Tongue (tissue), 2 donors: Measurements from ENCODE around the gene BMX. TPM values are rescaled to one million over a fixed set of nuclear protein-coding genes. Genes with fewer than 3 reads are reported as not detected.

Experiments
- DNase-seq: peaks from one replicate; pipeline ENCODE4 v3.0.0-alpha.2; 2015
- total RNA-seq: library from RNA; depleted of rRNA; stranded (reverse); fragments of >200 nt; gene quantifications from one replicate; pipeline ENCODE4 v1.2.3, GENCODE V29; 2014

Gene BMX
- total RNA-seq, 1 donor from 2014 or later = 3.4 TPM

GRCh38 chrX:15574017-15574416, 73.4 kb downstream of the BMX start:
- DNase-seq = no peak

- no peak for DNase-seq
These were observed 75.4 kb downstream of the BMX start for GRCh38 chrX:15576019-15576418.

DNA sequence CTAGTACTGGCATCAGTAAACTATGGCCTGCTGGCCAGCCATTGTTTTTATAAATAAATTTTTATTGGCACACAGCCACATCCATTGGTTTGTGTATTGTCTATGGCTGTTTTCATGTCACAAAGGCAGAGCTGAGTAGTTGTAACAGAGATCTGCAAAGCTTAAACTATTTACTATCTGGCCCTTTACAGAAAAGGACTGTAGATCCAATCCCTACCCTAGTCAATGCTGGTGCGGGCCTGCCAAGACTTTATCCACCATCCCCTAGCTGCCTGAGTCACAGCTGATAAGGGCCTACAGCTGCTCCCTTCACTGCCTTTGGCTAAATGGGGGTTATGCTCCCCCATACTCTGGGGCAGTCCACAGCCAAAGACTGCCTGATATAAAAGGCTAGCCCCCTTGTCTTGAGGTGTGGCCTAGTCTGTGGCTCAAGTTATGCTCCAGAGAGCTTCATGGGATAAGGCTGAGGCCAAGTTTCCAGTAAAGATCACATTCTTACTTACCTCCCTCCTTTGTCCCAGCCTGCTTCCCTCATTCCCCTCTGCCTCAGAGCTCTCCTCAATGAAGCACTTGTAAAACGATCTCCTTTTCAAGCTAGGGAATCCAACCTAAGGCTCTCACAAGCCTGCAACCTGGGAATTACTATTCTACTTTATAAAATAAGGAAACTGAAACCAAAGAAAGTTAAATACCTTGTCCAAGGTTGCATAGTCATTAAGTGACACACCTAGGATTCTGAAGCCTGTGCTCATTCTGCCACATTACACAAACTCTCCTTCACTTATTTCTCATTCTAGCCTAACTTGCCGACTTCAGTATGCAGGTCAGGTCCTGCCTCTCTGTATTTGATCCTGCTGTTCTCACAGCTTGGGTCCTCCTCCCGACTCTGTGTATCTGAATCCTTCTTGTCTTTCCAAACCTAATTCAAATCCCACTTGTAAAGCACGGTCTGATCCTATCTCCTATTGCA, 79.5 kb downstream of the BMX start:
- no peak for DNase-seq

DNA sequence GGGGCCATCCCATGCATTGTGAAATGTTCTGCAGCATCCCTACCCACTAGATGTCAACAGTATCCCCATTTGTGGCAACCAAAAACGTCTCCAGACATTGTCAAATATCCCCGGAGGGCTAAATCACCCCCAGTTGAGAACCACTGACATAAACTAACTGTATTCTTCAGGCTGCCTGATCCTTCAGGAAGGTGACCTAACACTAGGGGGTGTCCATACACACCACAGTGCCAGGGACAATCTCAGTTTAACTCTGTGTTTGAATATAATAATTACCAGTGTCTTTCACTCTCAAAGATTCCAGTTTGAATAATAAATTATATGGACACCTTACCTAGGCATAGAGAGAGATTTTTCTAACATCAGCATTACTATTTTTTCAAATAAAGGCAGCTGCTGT, 93.8 kb downstream of the BMX start:
- no peak for DNase-seq

- no peak for DNase-seq
These were observed 97.4 kb downstream of the BMX start for GRCh38 chrX:15598026-15598425.

DNA sequence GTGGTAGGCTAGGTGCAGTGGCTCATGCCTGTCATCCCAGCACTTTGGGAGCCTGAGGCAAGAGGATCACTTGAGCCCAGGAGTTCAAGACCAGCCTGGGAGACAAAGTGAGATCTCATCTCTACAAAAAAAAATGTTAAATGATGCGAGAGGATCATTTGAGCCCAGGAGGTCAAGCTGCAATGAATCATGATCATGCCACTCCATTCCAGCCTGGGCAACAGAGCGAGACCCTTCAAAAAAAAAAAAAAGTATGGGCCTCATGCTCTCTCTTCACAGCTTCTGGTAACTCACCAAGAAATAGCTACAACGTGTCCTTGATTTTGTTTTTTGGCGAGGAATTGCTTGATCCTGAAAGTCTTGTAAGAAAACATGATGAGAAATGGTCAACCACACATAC, 98.9 kb downstream of the BMX start:
- no peak for DNase-seq

GRCh38 chrX:15600049-15600448, 99.4 kb downstream of the BMX start:
- DNase-seq = no peak

DNA sequence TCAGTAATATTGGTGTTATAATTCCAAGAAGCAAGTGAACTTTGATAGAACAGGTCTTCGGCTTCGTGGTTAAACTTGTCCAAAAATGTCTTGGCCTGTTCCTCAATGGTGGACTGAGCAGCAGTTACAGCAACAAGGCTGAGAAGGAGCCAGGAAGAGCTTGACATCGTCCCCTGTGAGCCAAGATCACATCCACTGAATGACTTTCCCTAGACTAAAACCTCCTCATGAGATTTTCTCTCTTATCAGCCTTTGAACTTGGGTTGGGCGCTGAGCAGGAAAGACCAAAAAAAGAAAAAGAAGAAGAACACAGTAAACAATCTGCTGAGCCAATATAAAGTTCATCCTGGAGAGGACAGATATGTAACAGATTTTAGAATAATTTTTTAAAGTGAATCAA, 100.1 kb downstream of the BMX start, which contains the start of gene ACE2:
Gene ACE2, minus strand, starts transcription at position 216 of the 400 bp plus-strand sequence. Its CDS starts 49 bp downstream, at position 167.
- DNase-seq = no peak

GRCh38 chrX:15601932-15602331, 101.3 kb downstream of the BMX start:
- no peak for DNase-seq

- DNase-seq = no peak
These were observed 102.2 kb downstream of the BMX start for GRCh38 chrX:15602761-15603160.

DNA sequence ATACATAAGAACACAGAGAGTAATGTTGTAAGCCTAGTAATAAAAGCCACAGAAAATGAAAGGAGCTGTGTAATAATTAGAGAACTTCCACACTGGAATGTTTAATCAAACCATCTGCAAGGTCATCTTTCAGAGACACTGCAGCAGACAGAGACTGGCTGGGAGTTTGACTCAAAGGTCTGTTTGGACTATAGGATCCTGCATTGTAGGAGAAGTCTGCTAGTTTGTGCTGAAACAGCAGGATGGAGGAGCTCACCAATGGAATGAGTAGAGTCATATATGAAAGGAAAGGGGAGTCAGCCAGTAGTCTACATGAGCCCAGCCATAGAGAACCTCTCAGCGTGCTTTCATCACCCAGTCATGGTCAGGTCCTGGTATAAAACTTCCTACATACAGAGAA, 104.6 kb downstream of the BMX start:
- DNase-seq = no peak

Other genes with a start within 250 kb of the BMX start
- 4.0 TPM for gene ASB9, start 230.7 kb upstream of the BMX start, total RNA-seq
- gene ASB11, start 185.2 kb upstream of the BMX start, total RNA-seq = 43.3 TPM
- 16.5 TPM for gene PIGA, start 165.3 kb upstream of the BMX start, total RNA-seq
- 12.3 TPM for gene VEGFD, start 116.4 kb upstream of the BMX start, total RNA-seq
- 6.8 TPM for gene PIR, start 7.5 kb upstream of the BMX start, total RNA-seq
- gene ACE2, start 100.2 kb downstream of the BMX start, total RNA-seq = 0.51 TPM
- 1.0 TPM for gene CLTRN, start 164.0 kb downstream of the BMX start, total RNA-seq
- gene CA5B, start 237.5 kb downstream of the BMX start, total RNA-seq = 8.3 TPM